ENCODE measurements around the gene RGS9. TPM values are rescaled to one million over a fixed set of nuclear protein-coding genes. Genes with fewer than 3 reads are reported as not detected.

RGS9 gene
- total and polyA plus RNA-seq, 2 of the 13 experiments (the other 11 are each of a cell fraction or from before 2014, with no cell fraction given), result 0.44 to 0.74 TPM

GRCh38 chr17:65160516-65160915 is 23.3 kb downstream of the RGS9 start:
- no peak for FAIRE-seq
- CTCF ChIA-PET (ENCODE audit: low intra/inter-chr PET ratio, low total read pairs), result no interaction called here
- H3K4me3 ChIP-seq (replicated peaks in 1 of 3; ENCODE audit: insufficient read depth in 1 of 3, low read depth in 2 of 3, low read length in 3 of 3), result no peak overlapping the region

More at GRCh38 chr17:65160516-65160915, 23.3 kb downstream of the RGS9 start:
- POLR2A ChIA-PET, result no interaction called here
- Histone ChIP-seq H3K79me2 (ENCODE audit: insufficient read depth, low read length) (no peaks in the 10 kb centered on the region), H3K4me2 (ENCODE audit: low read depth, low read length) (no peak overlapping the region), H2AFZ (ENCODE audit: low read length) (no peak overlapping the region), H3K9me3 (ENCODE audit: low read length) (no peaks in the 10 kb centered on the region), H4K20me1 (ENCODE audit: insufficient read depth, low read length) (no peaks in the 10 kb centered on the region), H3K4me1 (ENCODE audit: insufficient read depth, low read length) (no peaks in the 10 kb centered on the region), H3K27me3 (ENCODE audit: control insufficient read depth in 1 of 2, insufficient read depth in 2 of 2, low read length in 2 of 2) (peaks cover 4 to 38% of the 10 kb centered on the region in 2 experiments; a peak in 3 of 5 replicates), H3K27ac (ENCODE audit: extremely low read length, insufficient read depth, low read length) (no peak overlapping the region), H3K9ac (ENCODE audit: insufficient read depth, low read depth, low read length) (no peak overlapping the region), H3K36me3 (replicated peaks in 1 of 2; ENCODE audit: control insufficient read depth in 1 of 2, insufficient read depth in 2 of 2, low read length in 2 of 2) (no peaks in the 10 kb centered on the region)
- intact Hi-C loops (cut with micrococcal nuclease; ENCODE audit: unreplicated experiment), result no loop called here
- BruUV-seq (replicated peaks), result no TSS peak
- 28% methylated on average over 6 of the region's 6 CpGs for WGBS (ENCODE audit: low lambda C conversion rate)
- TF ChIP-seq ZNF891 (CRISPR knock-in tag; IDR thresholded peaks at IDR 0.05) (no peak), HINFP (CRISPR knock-in tag; IDR thresholded peaks at IDR 0.05; ENCODE audit: low read depth) (no peak), MTF2 (CRISPR knock-in tag; IDR thresholded peaks at IDR 0.05; ENCODE audit: borderline replicate concordance) (no peak), SP2 (CRISPR knock-in tag; IDR thresholded peaks at IDR 0.05) (no peak), ZNF318 (CRISPR knock-in tag; IDR thresholded peaks at IDR 0.05) (no peak), MTA1 (CRISPR knock-in tag; IDR thresholded peaks at IDR 0.05; ENCODE audit: borderline replicate concordance) (no peak), GABPB1 (CRISPR knock-in tag; IDR thresholded peaks at IDR 0.05) (no peak), ATAD3A (CRISPR knock-in tag; IDR thresholded peaks at IDR 0.05) (no peak)
- no peak for ATAC-seq
- no peak for DNase-seq (ENCODE audit: low spot score)
- in situ Hi-C loops (cut with HindIII; ENCODE audit: extremely low pct_ligation_motif_present, low pct_unique_long_range_greater_than_20kb), result no loop called here

Data from HepG2 (cell line).